ENCODE measurements around the gene SPR.

The SPR gene

DNA sequence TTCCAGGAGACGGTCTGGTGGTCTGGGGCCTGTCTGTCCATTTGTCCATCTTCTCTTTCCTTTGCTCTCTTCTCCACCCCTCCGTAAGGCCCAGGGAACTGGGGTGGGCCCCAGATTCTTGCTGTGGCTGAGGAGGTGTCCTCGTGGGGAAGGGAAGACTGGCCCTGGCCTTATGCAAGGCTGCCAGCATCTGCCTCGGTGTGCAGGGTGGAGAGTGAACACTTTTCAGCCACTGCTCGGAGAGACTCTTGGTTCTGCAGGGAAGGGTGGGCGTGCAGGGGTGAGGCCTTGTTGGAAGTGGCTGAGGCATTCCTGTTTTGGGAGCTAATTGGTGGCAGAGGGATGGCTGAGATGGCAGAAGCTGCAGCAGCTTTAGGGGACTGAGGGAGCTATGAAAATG, 53.2 kb downstream of the SPR start:
- Histone ChIP-seq H3K4me3 (ENCODE audit: low read depth, low read length) (no peak overlapping the region), H3K27me3 (ENCODE audit: insufficient read depth, low read depth, severe bottlenecking) (no peaks in the 10 kb centered on the region), H3K9me3 (ENCODE audit: severe bottlenecking) (no peaks in the 10 kb centered on the region), H3K27ac (no peak overlapping the region), H3K36me3 (peaks cover 3% of the 10 kb centered on the region; the same call in 1 of the 2 replicates)
- TF ChIP-seq, protein P1, sequence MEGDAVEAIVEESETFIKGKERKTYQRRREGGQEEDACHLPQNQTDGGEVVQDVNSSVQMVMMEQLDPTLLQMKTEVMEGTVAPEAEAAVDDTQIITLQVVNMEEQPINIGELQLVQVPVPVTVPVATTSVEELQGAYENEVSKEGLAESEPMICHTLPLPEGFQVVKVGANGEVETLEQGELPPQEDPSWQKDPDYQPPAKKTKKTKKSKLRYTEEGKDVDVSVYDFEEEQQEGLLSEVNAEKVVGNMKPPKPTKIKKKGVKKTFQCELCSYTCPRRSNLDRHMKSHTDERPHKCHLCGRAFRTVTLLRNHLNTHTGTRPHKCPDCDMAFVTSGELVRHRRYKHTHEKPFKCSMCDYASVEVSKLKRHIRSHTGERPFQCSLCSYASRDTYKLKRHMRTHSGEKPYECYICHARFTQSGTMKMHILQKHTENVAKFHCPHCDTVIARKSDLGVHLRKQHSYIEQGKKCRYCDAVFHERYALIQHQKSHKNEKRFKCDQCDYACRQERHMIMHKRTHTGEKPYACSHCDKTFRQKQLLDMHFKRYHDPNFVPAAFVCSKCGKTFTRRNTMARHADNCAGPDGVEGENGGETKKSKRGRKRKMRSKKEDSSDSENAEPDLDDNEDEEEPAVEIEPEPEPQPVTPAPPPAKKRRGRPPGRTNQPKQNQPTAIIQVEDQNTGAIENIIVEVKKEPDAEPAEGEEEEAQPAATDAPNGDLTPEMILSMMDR (IDR thresholded peaks at IDR 0.05; ENCODE audit: low read depth, low read length): no peak
- DNase-seq: no peak

DNA sequence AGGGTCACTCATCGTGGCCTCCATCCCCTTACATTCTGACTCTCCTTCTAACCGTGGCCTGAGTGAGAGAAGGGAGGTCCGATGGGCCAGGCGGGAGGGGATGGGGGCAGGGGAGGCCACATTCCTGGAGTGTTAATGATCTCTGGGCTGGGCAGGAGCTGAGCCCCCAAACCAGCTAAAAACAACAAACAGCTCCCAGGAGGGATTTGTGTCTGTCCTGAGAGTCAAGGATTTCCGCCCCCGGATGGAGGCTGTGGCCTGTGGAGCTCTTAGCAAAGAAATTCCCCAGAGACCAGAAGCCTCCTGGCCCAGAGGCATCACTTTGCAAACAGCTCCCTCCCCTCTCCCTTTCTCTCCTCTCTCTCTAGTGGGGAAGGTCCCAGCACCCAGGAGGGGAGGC, 53.6 kb downstream of the SPR start:
- Histone ChIP-seq H3K27me3 (ENCODE audit: insufficient read depth, low read depth, severe bottlenecking) (no peaks in the 10 kb centered on the region), H3K9me3 (ENCODE audit: severe bottlenecking) (no peaks in the 10 kb centered on the region), H3K27ac (no peak overlapping the region), H3K4me3 (ENCODE audit: low read depth, low read length) (no peak overlapping the region), H3K36me3 (peaks cover 3% of the 10 kb centered on the region; the same call in 1 of the 2 replicates)
- no peak for DNase-seq
- TF ChIP-seq, protein P1 (IDR thresholded peaks at IDR 0.05; ENCODE audit: low read depth, low read length): no peak

All from WERI-Rb-1 (cell line).